Neuron (in vitro differentiated cells): Measurements from ENCODE around the gene CLRN2.
A peak's percentile ranks its signal among the peaks of the same experiment; 100 is the strongest.

ENCODE experiments used
- H2AFZ ChIP-seq: one replicate; pipeline ENCODE4 v1.6.1; 2013; ENCODE audit warnings: low read depth, mild to moderate bottlenecking, inconsistent platforms, low read length, moderate library complexity
- H3K27me3 ChIP-seq: one replicate; pipeline ENCODE4 v1.6.1; 2013; ENCODE audit warnings: low read length; ENCODE audit not compliant: insufficient read depth
- H3K36me3 ChIP-seq: one replicate; pipeline ENCODE4 v1.6.1; 2013; ENCODE audit warnings: low read length; ENCODE audit not compliant: insufficient read depth
- H3K4me1 ChIP-seq: one replicate; pipeline ENCODE4 v1.6.1; 2013; ENCODE audit warnings: low read length; ENCODE audit not compliant: insufficient read depth
- H3K4me3 ChIP-seq: 2 replicates; pipeline ENCODE4 v1.5.1; 2013; ENCODE audit warnings: mild to moderate bottlenecking, low read length, moderate library complexity
- H3K9me3 ChIP-seq: one replicate; pipeline ENCODE4 v1.6.1; 2013; ENCODE audit warnings: low read length

The CLRN2 gene

GRCh38 chr4:17492058-17492741, 22.8 kb upstream of the CLRN2 start:
- peaks cover 24% of the 10 kb centered on the region for H3K36me3 ChIP-seq
- H2AFZ ChIP-seq, result no peak overlapping the region
- no peaks in the 10 kb centered on the region for H3K27me3 ChIP-seq
- peaks cover 8% of the 10 kb centered on the region for H3K4me1 ChIP-seq
- peaks cover 2% of the 10 kb centered on the region for H3K9me3 ChIP-seq
- H3K4me3 ChIP-seq, result no peak overlapping the region

- Histone ChIP-seq H3K27me3 (no peaks in the 10 kb centered on the region), H3K36me3 (peaks cover 27% of the 10 kb centered on the region), H3K4me1 (peaks cover 8% of the 10 kb centered on the region), H2AFZ (no peak overlapping the region), H3K9me3 (peaks cover 2% of the 10 kb centered on the region), H3K4me3 (no peak overlapping the region)
These were observed 22.1 kb upstream of the CLRN2 start for GRCh38 chr4:17492876-17493275.

- H3K4me1 ChIP-seq, result peaks cover 8% of the 10 kb centered on the region
- H3K9me3 ChIP-seq, result peaks cover 2% of the 10 kb centered on the region
- H3K27me3 ChIP-seq, result no peaks in the 10 kb centered on the region
- H3K4me3 ChIP-seq, result no peak overlapping the region
- no peak overlapping the region for H2AFZ ChIP-seq
- H3K36me3 ChIP-seq, result peaks cover 30% of the 10 kb centered on the region
These were observed 21.3 kb upstream of the CLRN2 start for GRCh38 chr4:17493619-17494018.

GRCh38 chr4:17494258-17495190, 20.4 kb upstream of the CLRN2 start:
- Histone ChIP-seq H3K4me1 (peaks cover 8% of the 10 kb centered on the region), H3K9me3 (peaks cover 2% of the 10 kb centered on the region), H3K4me3 (no peak overlapping the region), H3K36me3 (peaks cover 25% of the 10 kb centered on the region), H3K27me3 (no peaks in the 10 kb centered on the region), H2AFZ (no peak overlapping the region)

- H3K4me3 ChIP-seq, result no peak overlapping the region
- peaks cover 8% of the 10 kb centered on the region for H3K4me1 ChIP-seq
- peaks cover 2% of the 10 kb centered on the region for H3K9me3 ChIP-seq
- H3K36me3 ChIP-seq, result peaks cover 39% of the 10 kb centered on the region
- H3K27me3 ChIP-seq, result no peaks in the 10 kb centered on the region
- no peak overlapping the region for H2AFZ ChIP-seq
These were observed 17.0 kb upstream of the CLRN2 start for GRCh38 chr4:17497890-17498523.

- Histone ChIP-seq H2AFZ (no peak overlapping the region), H3K4me1 (no peaks in the 10 kb centered on the region), H3K27me3 (no peaks in the 10 kb centered on the region), H3K4me3 (no peak overlapping the region), H3K9me3 (no peaks in the 10 kb centered on the region), H3K36me3 (peaks cover 41% of the 10 kb centered on the region)
These were observed 14.4 kb upstream of the CLRN2 start for GRCh38 chr4:17500574-17500973.

- Histone ChIP-seq H3K9me3 (no peaks in the 10 kb centered on the region), H2AFZ (no peak overlapping the region), H3K27me3 (no peaks in the 10 kb centered on the region), H3K4me3 (no peak overlapping the region), H3K4me1 (no peaks in the 10 kb centered on the region), H3K36me3 (peaks cover 43% of the 10 kb centered on the region)
These were observed 12.2 kb upstream of the CLRN2 start for GRCh38 chr4:17502756-17503155.

- H2AFZ ChIP-seq, result no peak overlapping the region
- H3K9me3 ChIP-seq, result no peaks in the 10 kb centered on the region
- no peaks in the 10 kb centered on the region for H3K27me3 ChIP-seq
- H3K36me3 ChIP-seq, result peaks cover 35% of the 10 kb centered on the region
- H3K4me3 ChIP-seq, result no peak overlapping the region
- no peaks in the 10 kb centered on the region for H3K4me1 ChIP-seq
These were observed 10.9 kb upstream of the CLRN2 start for GRCh38 chr4:17504081-17504480.

- H3K4me3 ChIP-seq, result peak overlapping the region; percentile 93
- peaks cover 6% of the 10 kb centered on the region for H3K36me3 ChIP-seq
- no peaks in the 10 kb centered on the region for H3K27me3 ChIP-seq
- H3K4me1 ChIP-seq, result peaks cover 17% of the 10 kb centered on the region
- no peaks in the 10 kb centered on the region for H3K9me3 ChIP-seq
- no peak overlapping the region for H2AFZ ChIP-seq
These were observed 4.4 kb upstream of the CLRN2 start for GRCh38 chr4:17510582-17510981.

- H3K4me3 ChIP-seq, result peak overlapping the region; percentile 93
- peaks cover 6% of the 10 kb centered on the region for H3K36me3 ChIP-seq
- H3K27me3 ChIP-seq, result no peaks in the 10 kb centered on the region
- H3K9me3 ChIP-seq, result no peaks in the 10 kb centered on the region
- H2AFZ ChIP-seq, result peak overlapping the region; percentile 91
- H3K4me1 ChIP-seq, result peaks cover 17% of the 10 kb centered on the region
These were observed 3.9 kb upstream of the CLRN2 start for GRCh38 chr4:17511051-17511450.

- Histone ChIP-seq H3K4me1 (peaks cover 17% of the 10 kb centered on the region), H3K27me3 (no peaks in the 10 kb centered on the region), H3K36me3 (peaks cover 3% of the 10 kb centered on the region), H3K9me3 (no peaks in the 10 kb centered on the region), H3K4me3 (peak overlapping the region; percentile 93), H2AFZ (peak overlapping the region; percentile 91)
These were observed 3.4 kb upstream of the CLRN2 start for GRCh38 chr4:17511509-17511949.

- no peaks in the 10 kb centered on the region for H3K27me3 ChIP-seq
- H3K36me3 ChIP-seq, result no peaks in the 10 kb centered on the region
- H3K9me3 ChIP-seq, result no peaks in the 10 kb centered on the region
- H3K4me3 ChIP-seq, result peak within 1 kb of the TSS; percentile 93
- H2AFZ ChIP-seq, result peak within 1 kb of the TSS; percentile 91
- H3K4me1 ChIP-seq, result peaks cover 17% of the 10 kb centered on the region
These were observed 2.8 kb upstream of the CLRN2 start, which contains the start of gene QDPR for GRCh38 chr4:17511950-17512795. TSS of gene QDPR (minus strand) at chr4:17512090. CDS start at chr4:17512054, 36 bp downstream.
